Measurements from ENCODE around the gene RAPGEF1.

- no peak for TF ChIP-seq POLR2AphosphoS5 (IDR thresholded peaks at IDR 0.05; ENCODE audit: insufficient read depth in 1 of 2, low read depth in 1 of 2)
- no peak for TF ChIP-seq CTCF (IDR thresholded peaks at IDR 0.05)
- no peak for TF ChIP-seq POLR2A (IDR thresholded peaks at IDR 0.05)
Observed at GRCh38 chr9:131627326-131627647, 112.6 kb downstream of the RAPGEF1 start.

Data from vagina (tissue), 2 donors.